Stimulated activated CD4-positive, alpha-beta T cell treated with anti-CD3 and anti-CD28 coated beads, Interleukin-12 subunit alpha, Interleukin-12 subunit beta, amount 100 ng/mL, for 48 hours (primary cell): ENCODE data around the gene DMRTB1.
"Not testable (repeated sequence)": the region's sequence is repeated elsewhere in the genome, so short reads cannot be mapped to it uniquely, and the experiment has no call there.

Source experiments
- DNase-seq, 3 donors: peaks; one replicate each; pipeline ENCODE4 v3.0.0-alpha.2; 2020; ENCODE audit warnings: low read depth in 2 of 3, low spot score in 1 of 3

The DMRTB1 gene

GRCh38 chr1:53434405-53435007 lies 24.7 kb upstream of the DMRTB1 start:
- DNase-seq: not testable (repeated sequence)

- DNase-seq: no peak
Measured at GRCh38 chr1:53435151-53435550, 24.0 kb upstream of the DMRTB1 start.

- DNase-seq: no peak
Measured at GRCh38 chr1:53438427-53439336, 20.5 kb upstream of the DMRTB1 start.

GRCh38 chr1:53439337-53440207 lies 19.6 kb upstream of the DMRTB1 start:
- no peak for DNase-seq

GRCh38 chr1:53440633-53441032 lies 18.6 kb upstream of the DMRTB1 start:
- no peak for DNase-seq

- no peak for DNase-seq
Measured at GRCh38 chr1:53442299-53442698, 16.9 kb upstream of the DMRTB1 start.

- no peak for DNase-seq
Measured at GRCh38 chr1:53446051-53446450, 13.1 kb upstream of the DMRTB1 start.

GRCh38 chr1:53447413-53447812 lies 11.8 kb upstream of the DMRTB1 start:
- no peak for DNase-seq

GRCh38 chr1:53448241-53448841 lies 10.9 kb upstream of the DMRTB1 start:
- DNase-seq: no peak

- DNase-seq: no peak
Measured at GRCh38 chr1:53449021-53449420, 10.2 kb upstream of the DMRTB1 start.

- no peak for DNase-seq
Measured at GRCh38 chr1:53449693-53450092, 9.5 kb upstream of the DMRTB1 start.

- no peak for DNase-seq
Measured at GRCh38 chr1:53450225-53450624, 9.0 kb upstream of the DMRTB1 start.

- DNase-seq: no peak
Measured at GRCh38 chr1:53454019-53454418, 5.2 kb upstream of the DMRTB1 start.

GRCh38 chr1:53455364-53455991 lies 3.7 kb upstream of the DMRTB1 start:
- no peak for DNase-seq

GRCh38 chr1:53458634-53459033 lies 565 bp upstream of the DMRTB1 start:
- no peak for DNase-seq

GRCh38 chr1:53460211-53460634 lies 1.0 kb downstream of the DMRTB1 start:
- DNase-seq: no peak

- DNase-seq: no peak
Measured at GRCh38 chr1:53460666-53461322, 1.6 kb downstream of the DMRTB1 start.

- DNase-seq: no peak
Measured at GRCh38 chr1:53461323-53462044, 2.3 kb downstream of the DMRTB1 start.

- no peak for DNase-seq
Measured at GRCh38 chr1:53462193-53462592, 3.0 kb downstream of the DMRTB1 start.
